DOHH2 (cell line): ENCODE results near the gene HPS5.

ENCODE experiments used
- CTCF ChIP-seq: fragments of 200-600 bp; sonication (generic); IDR thresholded peaks from one replicate; pipeline ENCODE4 v1.5.1; 2014; ENCODE audit warnings: antibody characterized with exemption, mild to moderate bottlenecking, low read depth, low read length; ENCODE audit not compliant: poor library complexity, severe bottlenecking
- EZH2phosphoT487 ChIP-seq: fragments of 200-600 bp; sonication (generic); IDR thresholded peaks from 2 replicates; pipeline ENCODE4 v1.6.1; 2017; ENCODE audit warnings: borderline replicate concordance, mild to moderate bottlenecking, antibody characterized with exemption, low read length, moderate library complexity, mixed read lengths

GRCh38 chr11:18310800-18311340 is 11.1 kb downstream of the HPS5 start:
- no peak for TF ChIP-seq CTCF
- TF ChIP-seq EZH2phosphoT487 = no peak
